Activated T-cell treated with anti-CD3 and anti-CD28 coated beads, Interleukin-2, amount 50 U/mL, for 4 hours (primary cell): ENCODE measurements around the gene FAM236B. TPM values are rescaled to one million over a fixed set of nuclear protein-coding genes. Genes with fewer than 3 reads are reported as not detected.
"Not testable (repeated sequence)": the region's sequence is repeated elsewhere in the genome, so short reads cannot be mapped to it uniquely, and the experiment has no call there.

Source experiments
- ATAC-seq, 2 donors: fragments of 200-7000 bp; cut with Tn5 transposase; one replicate each; pipeline ENCODE4 v1.10.0; 2021
- DNase-seq: peaks from one replicate; pipeline ENCODE4 v3.0.0-alpha.2; 2020
- H3K27me3 Mint-ChIP-seq: one replicate; pipeline ENCODE4 v1.8.0; 2021; ENCODE audit warnings: low read depth, mixed read lengths
- H3K36me3 Mint-ChIP-seq: one replicate; pipeline ENCODE4 v1.8.0; 2022; ENCODE audit warnings: mixed read lengths; ENCODE audit not compliant: insufficient read depth
- H3K4me1 Mint-ChIP-seq: one replicate; pipeline ENCODE4 v1.8.0; 2021; ENCODE audit warnings: low read depth, mixed read lengths
- H3K4me3 Mint-ChIP-seq: one replicate; pipeline ENCODE4 v1.8.0; 2021; ENCODE audit warnings: mild to moderate bottlenecking, moderate library complexity, mixed read lengths
- H3K9me3 Mint-ChIP-seq: one replicate; pipeline ENCODE4 v1.8.0; 2021; ENCODE audit warnings: mixed read lengths
- total RNA-seq, 3 donors: library from RNA; stranded (reverse); gene quantifications; one replicate each; pipeline ENCODE4 v1.2.1, GENCODE V29; 2021

FAM236B gene
- total RNA-seq = not detected

DNA sequence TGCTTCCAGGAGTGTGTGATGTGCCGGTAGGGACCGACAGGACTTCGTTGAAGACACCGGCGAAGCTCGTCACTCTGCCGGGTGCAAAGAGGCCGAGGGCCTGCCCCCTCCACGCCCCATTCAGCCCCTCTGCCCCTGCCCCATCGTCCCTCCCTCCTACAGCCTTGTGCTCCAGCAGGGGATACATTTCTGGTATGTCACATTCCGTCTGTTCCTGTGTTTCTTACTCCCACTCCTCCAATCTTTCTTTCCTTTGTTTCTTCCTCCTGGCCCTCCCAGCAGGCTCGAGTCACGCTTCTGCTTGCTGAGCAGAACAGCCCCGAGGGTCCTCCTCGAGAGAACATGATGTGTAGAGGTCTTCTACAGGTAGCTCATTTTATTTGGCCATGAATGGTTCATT is at the start of gene FAM236B:
FAM236B (minus strand) TSS at position 101 of the 400 bp plus-strand sequence; CDS start at position 1, 100 bp downstream.
- not testable (repeated sequence) for DNase-seq, H3K36me3 Mint-ChIP-seq, H3K4me1 Mint-ChIP-seq, H3K4me3 Mint-ChIP-seq, H3K9me3 Mint-ChIP-seq, H3K27me3 Mint-ChIP-seq, ATAC-seq

DNA sequence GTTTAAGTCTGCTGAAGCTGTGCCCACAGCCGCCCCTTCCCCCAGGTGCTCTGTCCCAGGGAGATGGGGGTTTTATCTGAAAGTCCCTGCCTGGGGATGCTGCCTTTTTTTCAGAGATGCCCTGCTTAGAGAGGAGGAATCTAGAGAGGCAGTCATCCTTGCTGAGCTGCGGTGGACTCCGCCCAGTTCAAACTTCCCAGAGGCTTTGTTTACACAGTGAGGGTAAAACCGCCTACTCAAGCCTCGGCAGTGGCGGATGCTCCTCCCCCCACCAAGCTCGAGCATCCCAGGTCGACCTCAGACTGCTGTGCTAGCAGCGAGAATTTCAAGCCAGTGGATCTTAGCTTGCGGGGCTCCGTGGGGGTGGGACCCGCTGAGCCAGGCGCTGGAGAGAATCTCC is 48.2 kb upstream of the FAM236B start:
- not testable (repeated sequence) for H3K36me3 Mint-ChIP-seq, DNase-seq, ATAC-seq, H3K27me3 Mint-ChIP-seq, H3K4me1 Mint-ChIP-seq, H3K9me3 Mint-ChIP-seq, H3K4me3 Mint-ChIP-seq

DNA sequence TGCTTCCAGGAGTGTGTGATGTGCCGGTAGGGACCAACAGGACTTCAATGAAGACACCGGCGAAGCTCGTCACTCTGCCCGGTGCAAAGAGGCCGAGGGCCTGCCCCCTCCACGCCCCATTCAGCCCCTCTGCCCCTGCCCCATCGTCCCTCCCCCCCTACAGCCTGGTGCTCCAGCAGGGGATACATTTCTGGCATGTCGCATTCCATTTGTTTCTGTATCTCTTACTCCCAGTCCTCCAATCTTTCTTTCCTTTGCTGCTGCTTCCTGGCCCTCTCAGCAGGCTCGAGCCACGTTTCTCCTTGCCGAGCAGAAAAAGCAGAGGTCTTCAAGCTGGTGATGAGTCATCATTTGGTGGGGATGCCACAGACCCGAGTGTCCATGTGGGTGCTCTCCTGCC is 25.6 kb upstream of the FAM236B start, which contains the start of gene FAM236D:
FAM236D (minus strand) TSS at position 101 of the 400 bp plus-strand sequence; CDS start at position 1, 100 bp downstream.
- not testable (repeated sequence) for ATAC-seq, H3K4me1 Mint-ChIP-seq, H3K4me3 Mint-ChIP-seq, H3K27me3 Mint-ChIP-seq, H3K36me3 Mint-ChIP-seq, DNase-seq, H3K9me3 Mint-ChIP-seq

DNA sequence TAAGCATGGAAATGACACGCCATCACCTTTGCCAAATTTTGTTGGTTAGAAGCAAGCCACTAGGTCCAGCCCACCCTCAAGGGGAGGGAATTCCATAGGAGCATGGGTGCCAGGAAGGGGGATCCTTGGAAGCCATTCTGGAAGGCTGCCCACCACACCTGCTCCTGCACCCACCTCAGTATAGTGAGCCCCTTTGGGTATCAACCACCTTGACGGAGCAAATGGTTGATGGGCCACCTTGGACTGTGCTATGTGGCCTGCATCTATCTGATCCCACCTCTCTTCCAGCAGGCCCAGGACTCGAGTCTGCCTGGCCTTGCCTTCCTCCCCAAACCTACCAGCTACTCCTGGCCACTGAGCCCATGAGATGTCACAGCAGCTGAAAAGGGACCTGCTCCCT is 7.9 kb upstream of the FAM236B start:
- H3K4me3 Mint-ChIP-seq, DNase-seq, ATAC-seq, H3K4me1 Mint-ChIP-seq, H3K27me3 Mint-ChIP-seq, H3K9me3 Mint-ChIP-seq, H3K36me3 Mint-ChIP-seq: not testable (repeated sequence)

DNA sequence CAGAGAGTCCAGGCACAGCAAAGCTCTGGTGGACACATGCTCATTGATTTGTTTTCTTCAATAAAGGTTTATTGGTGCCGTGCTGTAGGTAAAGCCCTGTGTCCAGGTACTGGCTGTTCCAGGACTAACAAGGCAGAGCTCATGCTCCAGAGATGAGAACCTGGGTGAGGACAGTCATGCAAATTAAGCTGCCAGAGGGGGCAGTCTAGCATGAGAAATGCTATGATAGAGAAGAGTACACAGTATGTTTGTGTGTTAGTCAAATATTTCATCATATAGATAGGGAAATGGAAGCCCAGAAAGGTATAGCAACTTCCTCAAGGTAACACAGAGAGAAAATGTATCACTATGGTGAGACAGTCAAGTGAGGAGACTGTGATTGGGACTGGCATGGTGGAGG is 5.7 kb upstream of the FAM236B start:
- H3K9me3 Mint-ChIP-seq, H3K36me3 Mint-ChIP-seq, H3K4me3 Mint-ChIP-seq, DNase-seq, H3K27me3 Mint-ChIP-seq, H3K4me1 Mint-ChIP-seq, ATAC-seq: not testable (repeated sequence)

DNA sequence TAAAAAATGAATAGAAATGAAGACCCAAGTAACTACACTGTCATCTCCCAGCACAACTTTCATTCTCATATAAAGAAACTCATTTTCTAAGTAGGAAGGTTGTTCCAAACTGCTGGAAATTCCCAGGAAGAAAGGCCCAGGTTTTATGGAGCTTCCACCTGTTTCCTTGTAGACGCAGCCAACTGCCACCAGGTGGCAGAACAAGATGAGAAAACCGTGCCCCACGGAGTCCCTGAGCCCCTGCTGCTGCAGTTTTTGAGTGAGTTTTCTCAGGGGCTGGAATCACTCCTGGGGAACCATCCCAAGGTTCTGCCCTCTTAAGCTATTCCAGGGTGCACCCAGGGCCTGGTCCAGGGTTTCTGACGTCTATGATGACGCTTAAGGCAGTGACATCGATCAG is 1.5 kb upstream of the FAM236B start:
- H3K4me3 Mint-ChIP-seq, DNase-seq, ATAC-seq, H3K9me3 Mint-ChIP-seq, H3K36me3 Mint-ChIP-seq, H3K4me1 Mint-ChIP-seq, H3K27me3 Mint-ChIP-seq: not testable (repeated sequence)

DNA sequence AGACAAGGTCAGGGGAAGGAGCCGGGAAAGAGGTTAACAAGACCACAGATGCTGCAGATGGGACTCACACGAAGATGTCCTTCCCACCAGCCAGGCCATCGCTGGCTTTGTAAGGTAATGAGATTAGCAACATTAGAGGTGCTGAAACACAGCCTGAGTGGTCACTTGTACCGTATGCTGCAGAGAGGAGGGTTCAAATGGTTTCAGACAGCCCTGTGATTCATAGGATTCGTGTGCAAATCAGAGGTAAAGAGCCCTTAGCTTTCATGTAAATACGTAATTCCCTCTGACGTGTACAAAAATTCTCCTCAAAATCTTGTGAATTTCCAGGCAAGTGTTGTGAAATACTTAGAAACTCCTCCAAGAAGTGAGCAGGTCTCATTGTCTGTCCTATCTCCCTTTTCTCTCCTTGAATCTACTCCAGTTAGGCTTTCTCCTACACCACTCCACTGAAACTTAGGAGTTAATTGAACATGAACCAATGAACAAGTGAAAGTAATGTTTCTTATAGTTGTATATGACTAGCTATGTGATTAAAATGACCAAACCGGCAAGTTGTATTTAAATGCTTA is 991 bp upstream of the FAM236B start:
- not testable (repeated sequence) for H3K4me3 Mint-ChIP-seq, DNase-seq, ATAC-seq, H3K36me3 Mint-ChIP-seq, H3K9me3 Mint-ChIP-seq, H3K4me1 Mint-ChIP-seq, H3K27me3 Mint-ChIP-seq

DNA sequence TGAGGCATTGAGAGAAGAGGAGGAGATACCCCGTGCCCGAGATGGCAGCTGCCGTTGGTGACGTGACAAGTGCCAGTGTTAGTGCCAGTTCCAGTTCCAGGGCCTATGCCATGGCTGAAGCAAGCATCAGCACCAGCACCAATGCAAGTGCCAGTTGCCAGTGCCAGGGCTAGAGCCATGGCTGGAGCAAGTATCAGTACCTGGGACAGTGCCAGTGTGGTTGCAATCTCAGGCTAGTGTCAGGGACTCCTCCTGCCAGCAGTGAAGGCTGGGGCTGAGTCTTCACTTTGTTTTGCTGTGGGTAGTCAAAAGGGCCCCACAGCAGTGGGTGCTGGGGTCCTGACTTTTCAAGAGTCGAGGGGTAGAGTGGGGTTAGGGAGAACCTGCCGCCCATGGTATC is 4.3 kb downstream of the FAM236B start:
- not testable (repeated sequence) for H3K9me3 Mint-ChIP-seq, H3K36me3 Mint-ChIP-seq, DNase-seq, H3K4me3 Mint-ChIP-seq, ATAC-seq, H3K4me1 Mint-ChIP-seq, H3K27me3 Mint-ChIP-seq

DNA sequence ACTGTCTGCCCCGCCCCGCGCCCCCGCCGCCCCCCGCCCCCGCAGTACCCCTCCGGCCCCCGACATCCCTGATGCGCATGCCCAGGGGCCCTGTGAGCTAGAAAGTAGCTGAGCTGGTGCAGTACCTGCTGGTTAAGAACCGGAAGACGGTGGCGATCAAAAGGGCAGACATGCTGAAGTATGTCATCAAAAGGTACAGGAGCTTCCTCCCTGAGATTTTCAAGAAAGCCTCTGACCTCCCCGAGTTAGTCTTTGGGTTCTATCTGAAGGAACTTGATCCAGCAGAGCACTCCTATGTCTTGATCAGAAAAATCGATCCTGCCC is 5.0 kb downstream of the FAM236B start:
- not testable (repeated sequence) for H3K9me3 Mint-ChIP-seq, H3K36me3 Mint-ChIP-seq, H3K4me3 Mint-ChIP-seq, H3K27me3 Mint-ChIP-seq, DNase-seq, H3K4me1 Mint-ChIP-seq
- peak; percentile 77 for ATAC-seq

DNA sequence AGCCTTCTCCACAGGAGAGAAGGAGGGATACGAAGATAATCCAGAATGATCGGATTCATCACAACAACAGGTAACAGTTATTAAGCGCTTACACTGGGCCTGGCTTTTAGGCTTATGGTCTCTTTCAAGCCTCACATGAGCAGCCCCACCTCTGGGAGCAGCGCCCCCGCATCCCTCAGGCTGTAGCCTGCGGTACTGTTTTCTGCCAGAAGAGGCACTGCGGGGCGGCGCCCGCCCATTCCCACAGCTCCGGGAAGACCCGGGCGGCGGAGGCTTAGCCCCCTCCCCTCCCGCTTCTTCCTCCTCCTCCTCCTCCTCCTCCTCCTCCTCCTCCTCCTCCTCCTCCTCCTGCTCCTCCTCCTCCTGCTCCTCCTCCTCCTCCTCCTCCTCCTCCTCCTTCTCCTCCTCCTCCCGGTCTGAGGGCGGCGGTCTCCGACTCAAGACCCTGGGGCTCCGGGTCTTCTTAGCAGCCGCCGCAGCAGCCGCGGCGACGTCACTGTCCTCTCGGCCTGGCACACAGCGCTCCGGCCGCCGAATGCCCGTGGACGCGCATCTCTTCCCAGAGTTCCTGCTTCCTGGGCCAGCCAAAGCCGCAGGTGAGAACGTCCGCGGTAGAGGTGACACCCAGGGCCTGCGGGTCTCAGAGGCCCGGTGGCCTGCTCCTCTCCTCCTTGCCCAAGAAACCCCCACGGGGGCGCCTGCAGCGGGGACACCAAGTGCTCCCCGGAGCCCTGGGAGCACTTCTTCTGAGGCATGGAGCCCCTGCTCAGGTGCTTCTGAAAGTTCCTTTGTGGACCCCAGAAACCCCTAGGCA is 5.6 kb downstream of the FAM236B start, which contains the start of gene DMRTC1B:
DMRTC1B (plus strand) TSS at position 238 of the 814 bp plus-strand sequence. CDS start 68,246 bp downstream, outside the sequence.
- not testable (repeated sequence) for H3K9me3 Mint-ChIP-seq, H3K4me1 Mint-ChIP-seq, H3K27me3 Mint-ChIP-seq, DNase-seq, H3K4me3 Mint-ChIP-seq, H3K36me3 Mint-ChIP-seq
- ATAC-seq = peak; percentile 77 to 87

DNA sequence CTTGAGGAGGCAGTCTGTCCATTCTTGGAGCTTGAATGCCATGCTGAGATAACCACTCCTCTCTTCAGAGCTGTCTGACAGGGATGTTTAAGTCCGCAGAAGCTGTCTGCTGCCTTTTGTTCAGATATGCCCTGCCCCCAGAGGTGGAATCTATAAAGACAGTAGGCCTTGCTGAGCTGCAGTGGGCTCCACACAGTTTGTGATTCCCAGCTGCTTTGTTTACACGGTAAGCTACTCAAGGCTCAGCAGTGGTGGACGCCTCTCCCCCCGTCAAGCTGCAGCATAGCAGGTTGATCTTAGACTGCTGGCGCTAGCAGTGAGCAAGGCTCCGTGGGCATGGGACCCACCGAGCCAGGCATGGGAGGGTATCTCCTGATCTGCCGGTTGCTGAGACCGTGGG is 22.0 kb downstream of the FAM236B start:
- not testable (repeated sequence) for H3K27me3 Mint-ChIP-seq, DNase-seq

DNA sequence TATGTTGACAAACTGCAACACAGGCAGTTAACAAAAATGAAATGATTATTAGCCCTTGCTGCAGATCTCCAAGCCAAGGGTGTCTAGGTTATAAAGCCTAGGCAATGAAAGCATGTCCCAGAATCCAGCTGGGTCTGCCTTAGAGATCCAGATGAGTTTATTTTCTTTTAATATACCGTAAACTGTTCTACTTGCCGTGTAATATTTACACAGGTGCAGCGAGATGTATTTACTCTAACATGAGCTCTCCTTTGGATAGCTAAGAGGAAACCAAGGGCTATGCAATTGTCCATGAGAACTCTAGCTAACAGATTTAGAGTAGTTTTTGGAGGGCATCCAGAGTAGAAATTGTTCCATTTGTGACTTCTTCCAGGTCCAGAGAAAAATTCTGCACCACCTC is 33.9 kb downstream of the FAM236B start:
- H3K4me3 Mint-ChIP-seq, DNase-seq, H3K4me1 Mint-ChIP-seq, H3K9me3 Mint-ChIP-seq, ATAC-seq, H3K27me3 Mint-ChIP-seq, H3K36me3 Mint-ChIP-seq: not testable (repeated sequence)

More for the DNA sequence above, 22.0 kb downstream of the FAM236B start:
- H3K9me3 Mint-ChIP-seq, H3K4me1 Mint-ChIP-seq, H3K4me3 Mint-ChIP-seq, H3K36me3 Mint-ChIP-seq, ATAC-seq: not testable (repeated sequence)

DNA sequence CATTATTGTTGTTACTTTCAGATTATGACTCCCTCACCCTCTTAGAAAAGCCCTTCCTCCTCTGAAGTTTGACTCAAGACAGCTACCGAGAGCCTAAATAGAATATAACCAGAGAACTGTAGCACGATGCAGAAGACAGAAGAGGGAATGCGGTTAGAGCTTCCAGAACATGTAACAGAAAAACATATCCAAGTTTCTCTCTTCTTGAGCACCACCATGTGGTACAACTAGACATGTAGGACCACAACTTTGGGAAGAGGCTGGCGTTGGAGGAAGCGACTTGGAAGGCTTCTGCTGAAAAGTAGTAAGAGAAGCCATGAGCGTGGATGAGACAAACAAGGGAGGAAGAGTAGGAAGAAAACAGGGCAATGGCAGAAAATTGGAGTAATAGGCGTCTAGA is 36.9 kb downstream of the FAM236B start:
- not testable (repeated sequence) for H3K4me1 Mint-ChIP-seq

DNA sequence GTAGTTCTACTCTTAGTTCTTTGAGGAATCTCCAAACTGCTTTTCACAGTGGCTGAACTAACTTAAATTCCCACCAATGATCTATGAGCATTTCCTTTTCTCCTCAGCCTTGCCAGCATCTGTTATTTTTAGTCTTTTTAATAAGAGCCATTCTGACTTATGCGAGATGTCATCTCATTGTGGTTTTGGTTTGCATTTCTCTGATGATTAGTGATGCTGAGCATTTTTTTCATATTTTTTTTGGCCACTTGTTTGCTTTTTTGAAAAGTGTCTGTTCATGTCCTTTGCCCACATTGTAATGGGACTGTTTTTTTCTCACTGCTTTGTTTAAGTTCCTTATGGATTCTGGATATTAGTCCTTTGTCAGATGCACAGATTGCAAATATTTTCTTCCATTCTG is 46.9 kb downstream of the FAM236B start:
- Mint-ChIP-seq H3K4me1 (no peaks in the 10 kb centered on the region), H3K9me3 (no peaks in the 10 kb centered on the region), H3K27me3 (peaks cover 21% of the 10 kb centered on the region), H3K4me3 (no peak overlapping the region), H3K36me3 (no peaks in the 10 kb centered on the region)
- no peak for ATAC-seq
- no peak for DNase-seq

More for the DNA sequence above, 36.9 kb downstream of the FAM236B start:
- DNase-seq, H3K36me3 Mint-ChIP-seq, H3K4me3 Mint-ChIP-seq, ATAC-seq, H3K27me3 Mint-ChIP-seq, H3K9me3 Mint-ChIP-seq: not testable (repeated sequence)

DNA sequence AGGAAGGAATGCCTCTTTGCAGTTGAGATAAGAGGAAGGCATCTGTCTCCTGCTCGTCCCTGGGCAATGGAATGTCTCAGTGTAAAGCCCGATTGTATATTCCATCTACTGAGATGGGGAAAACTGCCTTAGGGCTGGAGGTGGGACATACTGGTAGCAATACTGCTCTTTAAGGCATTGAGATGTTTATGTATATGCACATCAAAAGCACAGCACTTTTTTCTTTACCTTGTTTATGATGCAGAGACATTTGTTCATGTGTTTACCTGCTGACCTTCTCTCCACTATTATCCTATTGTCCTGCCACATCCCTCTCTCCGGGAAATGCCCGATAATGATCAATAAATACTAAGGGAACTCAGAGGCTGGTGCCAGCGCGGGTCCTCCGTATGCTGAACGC is 48.8 kb downstream of the FAM236B start:
- not testable (repeated sequence) for H3K9me3 Mint-ChIP-seq, H3K4me1 Mint-ChIP-seq, H3K36me3 Mint-ChIP-seq, H3K4me3 Mint-ChIP-seq, ATAC-seq, DNase-seq
- peaks cover 21% of the 10 kb centered on the region for H3K27me3 Mint-ChIP-seq
